Liver (tissue), 3 donors: ENCODE data around the gene OR3A3.

ENCODE experiments used
- CTCF ChIP-seq: fragments of 150-350 bp; IDR thresholded peaks from 2 replicates; pipeline ENCODE4 v1.5.1; 2017; ENCODE audit warnings: improper control_type of control experiment, low read depth, low read length; ENCODE audit not compliant: missing input control
- TAF1 ChIP-seq: conservative IDR thresholded peaks from 2 replicates; pipeline ENCODE4 v1.6.1; 2016; ENCODE audit warnings: antibody characterized with exemption, mild to moderate bottlenecking
- donor health status: healthy.
- donor health status: healthy.

- no peak for TF ChIP-seq TAF1
- no peak for TF ChIP-seq CTCF
Measured at GRCh38 chr17:3447625-3448024, 36.5 kb downstream of the OR3A3 start.
